ENCODE data around the gene CRP.
"Not testable (repeated sequence)": the region's sequence is repeated elsewhere in the genome, so short reads cannot be mapped to it uniquely, and the experiment has no call there.

Gene CRP

DNA sequence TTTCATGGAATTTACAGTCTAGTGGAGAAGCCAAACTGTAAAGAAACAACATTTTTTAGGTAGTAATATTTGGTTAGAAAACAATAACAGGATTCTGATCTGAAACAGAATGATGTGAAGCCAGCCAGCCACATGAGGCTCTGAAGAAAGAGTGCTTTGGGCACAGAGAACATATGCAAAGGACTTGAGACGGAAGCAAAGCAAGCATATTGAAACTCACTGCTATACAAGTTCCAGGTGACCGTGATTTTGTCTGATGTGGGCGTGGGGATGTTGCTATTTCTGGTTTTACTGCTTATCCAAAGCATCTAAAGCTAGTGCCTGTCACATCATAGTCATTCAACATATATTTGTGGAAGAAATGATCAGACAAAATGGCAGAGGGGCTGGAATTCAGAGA is 14.7 kb downstream of the CRP start:
- DNase-seq (ENCODE audit: low read depth) = no peak

- no peak for DNase-seq (ENCODE audit: low read depth)
Measured at GRCh38 chr1:159699246-159699645, 15.1 kb downstream of the CRP start.

- DNase-seq (ENCODE audit: low read depth) = no peak
Measured at GRCh38 chr1:159687511-159687910, 26.9 kb downstream of the CRP start.

GRCh38 chr1:159686599-159687299 is 27.6 kb downstream of the CRP start:
- no peak for DNase-seq (ENCODE audit: low read depth)

DNA sequence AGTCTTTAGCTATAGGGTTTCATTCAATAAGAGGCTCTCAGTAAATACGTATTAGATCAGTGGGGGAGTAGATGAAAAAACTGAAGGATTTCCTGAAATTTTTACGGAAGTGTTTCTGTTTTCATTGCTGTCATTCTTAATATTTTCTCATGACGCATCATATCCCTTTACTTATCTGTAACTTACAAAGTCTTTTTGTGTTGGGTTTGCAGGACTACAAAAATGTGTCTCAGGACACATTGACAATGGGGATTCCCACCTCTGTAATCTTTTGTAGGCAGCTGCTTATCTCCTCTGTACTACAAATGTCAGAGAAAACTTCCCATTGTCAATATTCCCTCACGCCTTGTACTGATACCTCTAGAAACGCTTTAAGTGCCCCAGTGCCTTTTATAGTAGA is 35.5 kb downstream of the CRP start:
- DNase-seq (ENCODE audit: low read depth) = no peak

GRCh38 chr1:159675046-159675445 is 39.3 kb downstream of the CRP start:
- no peak for DNase-seq (ENCODE audit: low read depth)

DNA sequence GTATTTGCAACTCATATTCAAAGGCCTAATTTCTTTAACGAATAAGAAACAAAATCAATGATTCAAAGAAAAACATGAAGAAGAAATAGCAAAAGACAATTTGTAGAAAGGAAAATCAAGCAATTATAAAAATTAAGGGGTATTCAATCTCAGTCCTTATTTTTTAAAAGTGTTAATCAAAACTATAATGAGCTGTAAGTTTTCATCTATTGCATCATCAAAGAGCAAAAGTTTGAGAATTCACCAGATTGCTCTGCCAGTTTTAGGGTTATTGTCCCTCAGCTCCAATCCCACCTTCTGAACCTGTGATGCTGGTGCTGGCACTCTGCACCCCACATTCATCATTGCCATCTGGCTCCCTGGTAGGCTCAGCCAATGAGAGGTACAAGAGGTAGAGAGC is 42.0 kb downstream of the CRP start:
- not testable (repeated sequence) for DNase-seq (ENCODE audit: low read depth)

DNA sequence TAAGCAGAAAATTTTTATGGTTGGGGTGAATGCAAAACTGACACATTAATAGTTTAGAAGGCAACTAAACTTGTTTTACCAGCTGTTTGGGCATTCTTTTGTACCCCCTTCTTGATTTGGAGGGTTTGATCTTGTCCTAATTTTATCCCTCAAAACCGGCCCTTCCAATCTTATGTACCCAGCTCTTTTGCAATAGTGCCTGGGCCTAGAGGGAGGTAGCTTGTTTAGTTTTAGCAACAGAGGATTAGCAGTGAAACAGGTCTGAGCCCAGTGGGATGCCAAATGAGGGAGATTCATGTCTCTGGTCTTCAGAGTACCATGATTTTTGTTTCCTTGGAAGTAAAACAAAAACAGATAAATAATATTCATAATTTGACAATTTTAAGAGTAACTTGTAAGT is 45.1 kb downstream of the CRP start:
- no peak for DNase-seq (ENCODE audit: low read depth)

DNA sequence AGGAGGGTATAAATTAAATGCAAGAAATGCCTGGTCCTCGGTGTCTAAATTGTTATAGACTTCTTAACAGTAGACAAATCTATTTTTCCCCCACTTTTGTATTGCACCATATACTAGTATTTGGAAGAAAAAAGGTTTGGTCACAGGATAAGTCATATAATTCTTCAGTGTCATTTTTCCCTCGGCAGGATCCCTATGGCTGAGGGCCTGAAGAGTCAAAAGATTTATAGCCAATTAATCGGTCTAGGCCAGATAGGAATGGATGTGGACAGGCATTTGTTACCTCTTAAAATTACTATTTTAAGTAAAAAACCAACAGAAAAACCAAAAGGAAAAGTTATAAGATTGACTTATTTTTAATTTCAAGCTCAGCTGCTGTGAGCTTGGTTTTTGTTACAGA is 45.6 kb downstream of the CRP start:
- DNase-seq (ENCODE audit: low read depth) = no peak

DNA sequence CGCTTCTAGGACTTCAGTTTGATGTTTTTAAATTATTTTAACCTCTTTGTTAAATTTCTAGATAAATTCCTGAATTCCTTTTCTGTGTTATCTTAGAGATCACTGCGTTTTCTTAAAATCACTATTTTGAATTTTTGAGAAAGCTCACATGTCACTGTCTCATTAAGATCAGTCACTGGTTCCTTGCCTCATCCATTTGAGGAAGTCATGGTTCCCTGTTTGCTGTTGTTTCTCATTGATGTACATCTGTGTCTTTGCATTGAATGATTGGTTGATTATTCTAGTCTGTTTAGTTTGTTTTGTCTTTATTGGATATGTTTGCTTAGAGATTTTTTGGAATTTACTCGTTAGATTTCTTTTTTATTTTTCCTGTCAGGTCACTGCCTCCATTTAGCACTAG is 50.1 kb downstream of the CRP start:
- no peak for DNase-seq (ENCODE audit: low read depth)

DNA sequence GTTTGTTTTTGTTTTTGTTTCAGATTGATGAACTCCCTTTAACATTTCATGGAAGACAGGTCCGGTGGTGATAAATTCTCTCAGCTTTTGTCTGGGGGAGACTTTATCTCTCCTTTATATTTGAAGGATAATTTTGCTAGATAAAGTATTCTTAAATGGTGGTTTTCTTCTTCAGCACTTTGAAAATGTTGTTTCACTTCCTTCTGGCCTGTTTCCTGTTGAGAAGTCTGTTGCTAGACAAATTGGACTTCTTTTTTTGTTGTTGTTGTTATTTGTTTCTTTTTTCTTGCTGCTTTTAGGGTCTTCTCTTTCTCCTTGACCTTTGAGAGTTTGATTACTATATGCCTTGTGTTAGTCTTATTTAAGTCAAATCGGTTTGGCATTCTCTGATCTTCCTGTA is 50.8 kb downstream of the CRP start:
- no peak for DNase-seq (ENCODE audit: low read depth)

All from ELR (cell line).